A549 (cell line): Measurements from ENCODE around the gene TBL1X.

ENCODE experiments used
- CBX8 ChIP-seq: fragments of 200-600 bp; sonication (generic); IDR thresholded peaks from 2 replicates; pipeline ENCODE4 v1.6.1; 2016
- TP53 ChIP-seq: fragments of 250-450 bp; sonication (Bioruptor Pico); IDR thresholded peaks from 2 replicates; pipeline ENCODE4 v1.5.0; 2021; ENCODE audit warnings: mild to moderate bottlenecking, moderate library complexity
- TF ChIP-seq, protein P1 (sequence below): fragments of >200 bp; sonication (Bioruptor Twin); formaldehyde crosslinking; IDR thresholded peaks from 3 replicates; pipeline ENCODE4 v1.5.1; 2016
- TF ChIP-seq, protein P2 (sequence below): fragments of 450-650 bp; IDR thresholded peaks from 2 replicates; pipeline ENCODE4 v1.6.1; 2014; ENCODE audit warnings: antibody characterized with exemption
- TF ChIP-seq, protein P3 (sequence below): fragments of >200 bp; sonication (Bioruptor Twin); formaldehyde crosslinking; IDR thresholded peaks from 3 replicates; pipeline ENCODE4 v1.6.1; 2016

DNA sequence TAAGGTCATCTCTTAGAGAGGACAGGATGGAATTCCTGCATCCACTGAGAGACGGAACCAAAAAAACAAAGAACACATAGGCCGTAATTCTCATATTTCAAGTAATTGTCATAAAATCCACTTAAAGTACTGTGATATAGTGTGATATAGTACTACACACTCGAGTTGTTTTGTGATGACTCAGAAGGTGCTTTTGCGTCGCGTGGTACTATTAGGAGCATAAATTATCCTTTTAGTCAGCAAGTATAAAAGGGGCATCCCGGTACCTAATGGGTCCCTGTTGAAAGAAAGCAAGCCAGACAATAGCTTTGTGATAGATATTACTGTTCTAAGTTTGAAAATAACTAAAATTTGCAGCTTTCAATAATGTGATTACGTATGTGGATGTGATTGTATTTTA is 245.5 kb downstream of the TBL1X start:
- TF ChIP-seq TP53 (CRISPR knock-in tag), result no peak
- TF ChIP-seq, protein P1, sequence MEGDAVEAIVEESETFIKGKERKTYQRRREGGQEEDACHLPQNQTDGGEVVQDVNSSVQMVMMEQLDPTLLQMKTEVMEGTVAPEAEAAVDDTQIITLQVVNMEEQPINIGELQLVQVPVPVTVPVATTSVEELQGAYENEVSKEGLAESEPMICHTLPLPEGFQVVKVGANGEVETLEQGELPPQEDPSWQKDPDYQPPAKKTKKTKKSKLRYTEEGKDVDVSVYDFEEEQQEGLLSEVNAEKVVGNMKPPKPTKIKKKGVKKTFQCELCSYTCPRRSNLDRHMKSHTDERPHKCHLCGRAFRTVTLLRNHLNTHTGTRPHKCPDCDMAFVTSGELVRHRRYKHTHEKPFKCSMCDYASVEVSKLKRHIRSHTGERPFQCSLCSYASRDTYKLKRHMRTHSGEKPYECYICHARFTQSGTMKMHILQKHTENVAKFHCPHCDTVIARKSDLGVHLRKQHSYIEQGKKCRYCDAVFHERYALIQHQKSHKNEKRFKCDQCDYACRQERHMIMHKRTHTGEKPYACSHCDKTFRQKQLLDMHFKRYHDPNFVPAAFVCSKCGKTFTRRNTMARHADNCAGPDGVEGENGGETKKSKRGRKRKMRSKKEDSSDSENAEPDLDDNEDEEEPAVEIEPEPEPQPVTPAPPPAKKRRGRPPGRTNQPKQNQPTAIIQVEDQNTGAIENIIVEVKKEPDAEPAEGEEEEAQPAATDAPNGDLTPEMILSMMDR, result no peak
- TF ChIP-seq, protein P2, sequence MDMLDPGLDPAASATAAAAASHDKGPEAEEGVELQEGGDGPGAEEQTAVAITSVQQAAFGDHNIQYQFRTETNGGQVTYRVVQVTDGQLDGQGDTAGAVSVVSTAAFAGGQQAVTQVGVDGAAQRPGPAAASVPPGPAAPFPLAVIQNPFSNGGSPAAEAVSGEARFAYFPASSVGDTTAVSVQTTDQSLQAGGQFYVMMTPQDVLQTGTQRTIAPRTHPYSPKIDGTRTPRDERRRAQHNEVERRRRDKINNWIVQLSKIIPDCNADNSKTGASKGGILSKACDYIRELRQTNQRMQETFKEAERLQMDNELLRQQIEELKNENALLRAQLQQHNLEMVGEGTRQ, result no peak
- TF ChIP-seq, protein P3, sequence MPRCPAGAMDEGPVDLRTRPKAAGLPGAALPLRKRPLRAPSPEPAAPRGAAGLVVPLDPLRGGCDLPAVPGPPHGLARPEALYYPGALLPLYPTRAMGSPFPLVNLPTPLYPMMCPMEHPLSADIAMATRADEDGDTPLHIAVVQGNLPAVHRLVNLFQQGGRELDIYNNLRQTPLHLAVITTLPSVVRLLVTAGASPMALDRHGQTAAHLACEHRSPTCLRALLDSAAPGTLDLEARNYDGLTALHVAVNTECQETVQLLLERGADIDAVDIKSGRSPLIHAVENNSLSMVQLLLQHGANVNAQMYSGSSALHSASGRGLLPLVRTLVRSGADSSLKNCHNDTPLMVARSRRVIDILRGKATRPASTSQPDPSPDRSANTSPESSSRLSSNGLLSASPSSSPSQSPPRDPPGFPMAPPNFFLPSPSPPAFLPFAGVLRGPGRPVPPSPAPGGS, result no peak
- TF ChIP-seq CBX8, result no peak
